OCI-LY1 (cell line): Measurements from ENCODE around the gene GPRIN3.

Experiments used
- H2AFZ ChIP-seq: fragments of 200-600 bp; sonication (generic), shearing (Covaris generic); 2 replicates; pipeline ENCODE4 v1.6.0; 2014; ENCODE audit warnings: antibody characterized with exemption, mild to moderate bottlenecking, low read length
- H3F3A ChIP-seq: fragments of 200-600 bp; sonication (generic), shearing (Covaris generic); 2 replicates; pipeline ENCODE4 v1.6.0; 2014; ENCODE audit warnings: mild to moderate bottlenecking, antibody characterized with exemption, low read length, moderate library complexity; ENCODE audit not compliant: insufficient read depth
- H3K27ac ChIP-seq: fragments of 200-600 bp; sonication (generic); 2 replicates; pipeline ENCODE4 v1.5.1; 2014; ENCODE audit warnings: low read length, mixed run types, mild to moderate bottlenecking, low read depth; ENCODE audit not compliant: poor library complexity, severe bottlenecking
- H3K27me3 ChIP-seq: fragments of 200-600 bp; sonication (generic); 2 replicates; pipeline ENCODE4 v1.6.0; 2014; ENCODE audit warnings: antibody characterized with exemption, mild to moderate bottlenecking, low read length, moderate library complexity; ENCODE audit not compliant: insufficient read depth
- H3K36me3 ChIP-seq: fragments of 200-600 bp; sonication (generic); 2 replicates; pipeline ENCODE4 v1.6.1; 2014; ENCODE audit warnings: mild to moderate bottlenecking, antibody characterized with exemption, low read length, moderate library complexity, mixed read lengths; ENCODE audit not compliant: insufficient read depth
- H3K4me1 ChIP-seq: fragments of 200-600 bp; sonication (generic); 2 replicates; pipeline ENCODE4 v1.5.1; 2014; ENCODE audit warnings: mild to moderate bottlenecking, low read length, moderate library complexity; ENCODE audit not compliant: insufficient read depth, severe bottlenecking
- H3K4me2 ChIP-seq: fragments of 200-600 bp; sonication (generic), shearing (Covaris generic); 2 replicates; pipeline ENCODE4 v1.6.1; 2014; ENCODE audit warnings: low read length
- H3K4me3 ChIP-seq: fragments of 200-600 bp; sonication (generic); 2 replicates; pipeline ENCODE4 v1.5.1; 2014; ENCODE audit warnings: low read length, low read depth, mild to moderate bottlenecking, mixed read lengths; ENCODE audit not compliant: poor library complexity, severe bottlenecking
- H3K79me2 ChIP-seq: fragments of 200-600 bp; shearing (Covaris generic); 2 replicates; pipeline ENCODE4 v1.6.1; 2016; ENCODE audit warnings: mixed run types, low read length, mixed read lengths; ENCODE audit not compliant: insufficient read depth
- H3K9ac ChIP-seq: fragments of 200-600 bp; sonication (generic), shearing (Covaris generic); 2 replicates; pipeline ENCODE4 v1.6.1; 2014; ENCODE audit warnings: mild to moderate bottlenecking, low read length, mixed read lengths
- H3K9me2 ChIP-seq: fragments of 200-600 bp; sonication (generic), shearing (Covaris generic); 2 replicates; pipeline ENCODE4 v1.6.1; 2014; ENCODE audit warnings: low read depth, mild to moderate bottlenecking, low read length, mixed read lengths
- H3K9me3 ChIP-seq: fragments of 200-600 bp; shearing (Covaris generic); 2 replicates; pipeline ENCODE4 v1.6.1; 2014; ENCODE audit warnings: low read length, mixed read lengths
- H4K20me1 ChIP-seq: fragments of 200-600 bp; sonication (generic), shearing (Covaris generic); 2 replicates; pipeline ENCODE4 v1.6.0; 2016; ENCODE audit warnings: mild to moderate bottlenecking, low read length; ENCODE audit not compliant: insufficient read depth
- CTCF ChIP-seq: fragments of 200-600 bp; sonication (generic), shearing (Covaris generic); IDR thresholded peaks from 2 replicates; pipeline ENCODE4 v1.5.1; 2017; ENCODE audit warnings: mild to moderate bottlenecking, antibody characterized with exemption, low read length, moderate library complexity, mixed read lengths
- EZH2 ChIP-seq: fragments of 200-600 bp; sonication (generic), shearing (Covaris generic); IDR thresholded peaks from 2 replicates; pipeline ENCODE4 v1.8.0; 2017; ENCODE audit warnings: borderline replicate concordance, mixed run types, mild to moderate bottlenecking, antibody characterized with exemption, low read length, moderate library complexity, mixed read lengths

GPRIN3 gene

DNA sequence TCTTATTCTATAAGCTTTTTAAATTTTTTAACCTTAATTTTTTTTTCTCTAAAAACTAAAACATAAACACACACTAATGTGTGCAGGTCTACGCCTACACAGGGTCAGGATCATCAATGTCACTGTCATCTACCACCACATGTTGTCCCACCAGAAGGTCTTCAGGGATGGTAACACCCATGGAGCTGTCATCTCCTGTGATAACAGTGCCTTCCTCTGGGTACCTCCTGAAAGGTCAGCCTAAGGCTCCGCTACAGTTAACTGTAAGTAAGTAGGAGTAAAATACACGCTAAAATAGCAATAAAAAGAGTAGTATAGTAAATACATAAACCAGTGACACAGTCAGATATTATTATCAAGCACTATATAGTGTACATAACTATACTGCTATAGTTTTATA lies 45.9 kb upstream of the GPRIN3 start:
- Histone ChIP-seq H3K4me2 (no peak overlapping the region), H3K9me3 (no peaks in the 10 kb centered on the region), H4K20me1 (no peaks in the 10 kb centered on the region), H3K36me3 (no peaks in the 10 kb centered on the region), H3K9me2 (no peaks in the 10 kb centered on the region), H3K4me3 (no peak overlapping the region), H2AFZ (no peak overlapping the region), H3F3A (no peaks in the 10 kb centered on the region), H3K27me3 (no peaks in the 10 kb centered on the region), H3K27ac (no peak overlapping the region), H3K79me2 (no peaks in the 10 kb centered on the region), H3K9ac (no peak overlapping the region), H3K4me1 (no peaks in the 10 kb centered on the region)
- TF ChIP-seq CTCF (no peak), EZH2 (no peak)

- Histone ChIP-seq H3K4me3 (no peak overlapping the region), H3K36me3 (no peaks in the 10 kb centered on the region), H3K27me3 (no peaks in the 10 kb centered on the region), H3K9me2 (no peaks in the 10 kb centered on the region), H3K4me2 (no peak overlapping the region), H3K4me1 (no peaks in the 10 kb centered on the region), H3K9me3 (no peaks in the 10 kb centered on the region), H3F3A (no peaks in the 10 kb centered on the region), H2AFZ (no peak overlapping the region), H3K79me2 (no peaks in the 10 kb centered on the region), H4K20me1 (no peaks in the 10 kb centered on the region), H3K9ac (no peak overlapping the region), H3K27ac (no peak overlapping the region)
- no peak for TF ChIP-seq CTCF
- TF ChIP-seq EZH2 = no peak
Measured at GRCh38 chr4:89352541-89352940, 44.9 kb upstream of the GPRIN3 start.

- Histone ChIP-seq H2AFZ (no peak overlapping the region), H3K4me3 (no peak overlapping the region), H3K9me2 (no peaks in the 10 kb centered on the region), H3K27me3 (no peaks in the 10 kb centered on the region), H3K36me3 (no peaks in the 10 kb centered on the region), H4K20me1 (no peaks in the 10 kb centered on the region), H3F3A (no peaks in the 10 kb centered on the region), H3K79me2 (no peaks in the 10 kb centered on the region), H3K27ac (no peak overlapping the region), H3K9ac (no peak overlapping the region), H3K4me1 (no peaks in the 10 kb centered on the region), H3K9me3 (no peaks in the 10 kb centered on the region), H3K4me2 (no peak overlapping the region)
- TF ChIP-seq CTCF (no peak), EZH2 (no peak)
Measured at GRCh38 chr4:89351201-89351600, 43.6 kb upstream of the GPRIN3 start.
